Measurements from ENCODE around the gene GLYR1. TPM values are rescaled to one million over a fixed set of nuclear protein-coding genes. Genes with fewer than 3 reads are reported as not detected.

GLYR1 gene
- total and polyA plus RNA-seq, 4 donors = 36.2 to 88.1 (median 70.2) TPM

- H3K27ac ChIP-seq (ENCODE audit: low read depth in 1 of 2, low read length in 1 of 2) = no peak overlapping the region
- no peaks in the 10 kb centered on the region for H3K27me3 ChIP-seq (ENCODE audit: control insufficient read depth in 3 of 3, insufficient read depth in 3 of 3, low read length in 2 of 3)
- H3K36me3 ChIP-seq (ENCODE audit: control insufficient read depth in 4 of 4, insufficient read depth in 4 of 4, low read length in 4 of 4) = peaks cover 35 to 64% (median 44%) of the 10 kb centered on the region in 4 donors
- DNase-seq = no peak
- 84 to 89% methylated on average over 17 of the region's 17 CpGs for WGBS, 2 donors
- H3K4me3 ChIP-seq = no peak overlapping the region
- TF ChIP-seq CTCF (IDR thresholded peaks at IDR 0.05; ENCODE audit: control extremely low read depth, extremely low read depth) = no peak
- H3K9ac ChIP-seq (ENCODE audit: insufficient read depth in 1 of 2, low read length in 2 of 2) = no peak overlapping the region
- H3K9me3 ChIP-seq (ENCODE audit: control insufficient read depth in 4 of 4, insufficient read depth in 3 of 4, low read length in 3 of 4) = no peaks in the 10 kb centered on the region
- peaks cover 0 to under 1% (median 0%) of the 10 kb centered on the region in 5 donors for H3K4me1 ChIP-seq (ENCODE audit: control insufficient read depth in 5 of 5, insufficient read depth in 5 of 5, low read length in 5 of 5)
- ATAC-seq (ENCODE audit: insufficient read depth, low FRiP score) = no peak
These were observed 12.3 kb upstream of the GLYR1 start for GRCh38 chr16:4859190-4859899.

GRCh38 chr16:4855804-4856203, 8.7 kb upstream of the GLYR1 start:
- Histone ChIP-seq H3K9ac (ENCODE audit: insufficient read depth in 1 of 2, low read length in 2 of 2) (no peak overlapping the region), H3K9me3 (ENCODE audit: control insufficient read depth in 4 of 4, insufficient read depth in 3 of 4, low read length in 3 of 4) (no peaks in the 10 kb centered on the region), H3K27me3 (ENCODE audit: control insufficient read depth in 3 of 3, insufficient read depth in 3 of 3, low read length in 2 of 3) (no peaks in the 10 kb centered on the region), H3K27ac (ENCODE audit: low read depth in 1 of 2, low read length in 1 of 2) (no peak overlapping the region), H3K4me1 (ENCODE audit: control insufficient read depth in 5 of 5, insufficient read depth in 5 of 5, low read length in 5 of 5) (peaks cover 0 to 5% (median 0%) of the 10 kb centered on the region in 5 donors), H3K36me3 (ENCODE audit: control insufficient read depth in 4 of 4, insufficient read depth in 4 of 4, low read length in 4 of 4) (peaks cover 28 to 57% (median 45%) of the 10 kb centered on the region in 4 donors), H3K4me3 (no peak overlapping the region)
- WGBS, 2 donors = 95 to 96% methylated on average over 2 of the region's 2 CpGs
- no peak for ATAC-seq (ENCODE audit: insufficient read depth, low FRiP score)
- no peak for DNase-seq
- TF ChIP-seq CTCF (IDR thresholded peaks at IDR 0.05; ENCODE audit: control extremely low read depth, extremely low read depth) = no peak

- WGBS, 2 donors = 86 to 92% methylated on average over 5 of the region's 5 CpGs
- Histone ChIP-seq H3K9me3 (ENCODE audit: control insufficient read depth in 4 of 4, insufficient read depth in 3 of 4, low read length in 3 of 4) (no peaks in the 10 kb centered on the region), H3K4me3 (no peak overlapping the region), H3K36me3 (ENCODE audit: control insufficient read depth in 4 of 4, insufficient read depth in 4 of 4, low read length in 4 of 4) (peaks cover 26 to 53% (median 41%) of the 10 kb centered on the region in 4 donors), H3K4me1 (ENCODE audit: control insufficient read depth in 5 of 5, insufficient read depth in 5 of 5, low read length in 5 of 5) (peaks cover 0 to 5% (median under 1%) of the 10 kb centered on the region in 5 donors), H3K27ac (ENCODE audit: low read depth in 1 of 2, low read length in 1 of 2) (no peak overlapping the region), H3K27me3 (ENCODE audit: control insufficient read depth in 3 of 3, insufficient read depth in 3 of 3, low read length in 2 of 3) (no peaks in the 10 kb centered on the region), H3K9ac (ENCODE audit: insufficient read depth in 1 of 2, low read length in 2 of 2) (no peak overlapping the region)
- ATAC-seq (ENCODE audit: insufficient read depth, low FRiP score) = no peak
- no peak for DNase-seq
- no peak for TF ChIP-seq CTCF (IDR thresholded peaks at IDR 0.05; ENCODE audit: control extremely low read depth, extremely low read depth)
These were observed 8.3 kb upstream of the GLYR1 start for GRCh38 chr16:4855371-4855770.

Measured in lung (tissue), 12 donors.